GM18868 (cell line): Measurements from ENCODE around the gene CASZ1.

Experiments used
- ATAC-seq: cut with Tn5 transposase; IDR thresholded peaks from one replicate; pipeline ENCODE4 v1.9.1; 2021; ENCODE audit warnings: mild to moderate bottlenecking, moderate library complexity; ENCODE audit not compliant: unreplicated experiment

CASZ1 gene, protein sequence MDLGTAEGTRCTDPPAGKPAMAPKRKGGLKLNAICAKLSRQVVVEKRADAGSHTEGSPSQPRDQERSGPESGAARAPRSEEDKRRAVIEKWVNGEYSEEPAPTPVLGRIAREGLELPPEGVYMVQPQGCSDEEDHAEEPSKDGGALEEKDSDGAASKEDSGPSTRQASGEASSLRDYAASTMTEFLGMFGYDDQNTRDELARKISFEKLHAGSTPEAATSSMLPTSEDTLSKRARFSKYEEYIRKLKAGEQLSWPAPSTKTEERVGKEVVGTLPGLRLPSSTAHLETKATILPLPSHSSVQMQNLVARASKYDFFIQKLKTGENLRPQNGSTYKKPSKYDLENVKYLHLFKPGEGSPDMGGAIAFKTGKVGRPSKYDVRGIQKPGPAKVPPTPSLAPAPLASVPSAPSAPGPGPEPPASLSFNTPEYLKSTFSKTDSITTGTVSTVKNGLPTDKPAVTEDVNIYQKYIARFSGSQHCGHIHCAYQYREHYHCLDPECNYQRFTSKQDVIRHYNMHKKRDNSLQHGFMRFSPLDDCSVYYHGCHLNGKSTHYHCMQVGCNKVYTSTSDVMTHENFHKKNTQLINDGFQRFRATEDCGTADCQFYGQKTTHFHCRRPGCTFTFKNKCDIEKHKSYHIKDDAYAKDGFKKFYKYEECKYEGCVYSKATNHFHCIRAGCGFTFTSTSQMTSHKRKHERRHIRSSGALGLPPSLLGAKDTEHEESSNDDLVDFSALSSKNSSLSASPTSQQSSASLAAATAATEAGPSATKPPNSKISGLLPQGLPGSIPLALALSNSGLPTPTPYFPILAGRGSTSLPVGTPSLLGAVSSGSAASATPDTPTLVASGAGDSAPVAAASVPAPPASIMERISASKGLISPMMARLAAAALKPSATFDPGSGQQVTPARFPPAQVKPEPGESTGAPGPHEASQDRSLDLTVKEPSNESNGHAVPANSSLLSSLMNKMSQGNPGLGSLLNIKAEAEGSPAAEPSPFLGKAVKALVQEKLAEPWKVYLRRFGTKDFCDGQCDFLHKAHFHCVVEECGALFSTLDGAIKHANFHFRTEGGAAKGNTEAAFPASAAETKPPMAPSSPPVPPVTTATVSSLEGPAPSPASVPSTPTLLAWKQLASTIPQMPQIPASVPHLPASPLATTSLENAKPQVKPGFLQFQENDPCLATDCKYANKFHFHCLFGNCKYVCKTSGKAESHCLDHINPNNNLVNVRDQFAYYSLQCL (N-terminal part only)

DNA sequence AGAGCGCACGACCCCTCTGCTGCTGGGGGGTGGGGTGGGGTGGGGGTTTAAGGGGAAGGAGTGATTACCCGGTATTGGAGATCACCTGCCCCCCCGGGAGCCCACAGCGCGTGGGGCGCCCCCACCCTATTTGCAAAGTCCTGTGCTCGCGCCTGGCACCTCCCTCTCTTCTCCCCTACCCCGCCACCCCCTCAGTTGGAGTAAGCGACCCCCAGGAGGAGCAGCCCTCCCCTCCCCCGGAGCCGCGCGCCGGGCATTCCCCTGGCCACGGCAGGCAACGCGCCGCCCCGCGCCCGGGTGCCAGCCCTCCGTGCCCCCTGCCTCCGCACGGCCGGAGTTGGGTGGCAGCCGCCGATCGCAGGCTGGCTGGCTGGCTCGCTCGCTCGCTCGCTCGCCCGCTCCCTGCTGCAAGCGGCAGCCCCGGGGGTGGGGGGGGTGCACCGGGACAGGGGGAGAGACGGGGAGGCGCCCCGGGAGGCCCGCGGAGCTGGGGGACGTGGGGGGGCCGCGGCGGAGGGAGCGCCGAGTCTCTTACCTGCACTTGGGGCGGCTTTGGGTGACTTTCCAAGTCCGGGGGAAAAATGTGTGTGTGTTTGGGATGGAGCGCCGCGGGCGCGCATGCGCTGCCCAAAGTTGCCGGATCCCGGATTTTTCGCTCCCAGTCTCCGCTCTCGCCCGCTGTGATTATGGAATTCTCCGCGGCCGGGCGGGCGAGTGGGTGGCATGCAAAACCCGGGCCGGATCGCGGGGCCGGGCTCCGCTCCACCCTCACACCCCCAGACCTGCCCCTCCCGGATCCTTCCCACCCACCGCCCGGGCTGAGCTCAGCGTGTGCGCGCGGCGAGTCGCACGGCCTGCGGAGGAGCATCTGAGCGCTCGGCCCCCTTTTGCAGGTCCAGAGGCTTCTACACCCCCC lies at the start of gene CASZ1:
TSS of gene CASZ1 (minus strand) at position 618 of the 916 bp plus-strand sequence. CDS start 102,757 bp downstream, outside the sequence.
- no peak for ATAC-seq

GRCh38 chr1:10843697-10844096 lies 47.3 kb upstream of the CASZ1 start:
- ATAC-seq: no peak

GRCh38 chr1:10841118-10841517 lies 44.7 kb upstream of the CASZ1 start:
- no peak for ATAC-seq

- ATAC-seq: no peak
Observed at GRCh38 chr1:10839188-10839770, 42.8 kb upstream of the CASZ1 start.

DNA sequence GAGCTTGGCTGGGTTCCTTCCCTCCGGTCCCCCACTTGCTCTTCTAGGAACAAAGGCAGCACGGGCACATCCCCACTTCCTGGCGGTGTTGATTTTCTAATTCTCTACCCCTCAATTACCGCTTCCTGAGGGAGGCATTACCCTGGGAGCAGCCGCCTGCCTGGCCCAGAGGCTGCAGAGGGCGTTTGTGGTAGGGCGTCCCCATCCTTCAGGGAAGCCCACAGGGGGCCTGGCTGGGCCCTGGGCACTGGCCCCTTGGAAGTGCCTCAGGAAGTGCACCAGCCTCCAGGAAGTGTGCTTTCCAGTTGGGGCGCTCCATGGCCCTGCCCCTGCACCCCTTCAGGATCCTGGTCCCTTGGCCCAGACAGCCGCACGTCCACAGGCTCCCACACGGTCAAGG lies 42.1 kb upstream of the CASZ1 start:
- no peak for ATAC-seq

DNA sequence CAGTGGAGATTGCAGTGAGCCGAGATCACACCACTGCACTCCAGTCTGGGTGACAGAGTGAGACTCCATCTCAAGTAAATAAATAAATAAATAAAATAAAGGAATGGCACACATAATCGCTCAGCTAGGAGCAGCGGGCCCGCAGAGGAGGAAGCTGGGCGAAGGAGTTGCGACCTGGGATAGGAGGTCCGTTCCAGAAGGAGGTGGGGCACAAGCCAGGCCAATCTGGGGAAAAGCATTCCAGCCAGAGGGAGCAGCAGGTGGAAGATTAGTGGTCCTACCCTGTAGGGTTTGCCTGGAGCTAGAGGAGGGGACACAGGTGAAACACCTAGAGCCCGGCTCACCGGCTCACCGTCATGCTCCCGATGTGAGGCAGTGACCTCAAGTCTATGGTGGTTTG lies 40.3 kb upstream of the CASZ1 start:
- ATAC-seq: no peak

GRCh38 chr1:10835822-10836421 lies 39.5 kb upstream of the CASZ1 start:
- ATAC-seq: no peak

DNA sequence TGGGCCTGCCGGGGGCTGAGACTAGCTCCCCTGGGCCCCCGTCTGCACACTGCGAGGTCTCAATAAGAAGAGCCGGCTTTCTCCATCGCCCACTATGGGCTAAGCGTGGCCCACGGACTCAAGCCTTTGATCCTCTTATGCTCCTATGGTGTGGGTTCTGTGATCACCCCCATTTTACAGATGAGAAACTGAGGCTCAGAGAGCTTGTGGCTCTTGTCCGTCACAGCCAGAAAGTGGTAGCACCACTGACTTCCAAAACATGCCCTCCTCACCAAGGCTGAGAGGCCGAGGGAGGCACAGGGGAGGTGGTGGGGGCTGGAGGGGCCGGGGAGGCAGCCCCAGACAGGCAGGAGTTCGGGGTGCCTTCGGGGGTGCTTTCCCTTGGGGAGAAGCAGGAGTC lies 39.0 kb upstream of the CASZ1 start:
- no peak for ATAC-seq

DNA sequence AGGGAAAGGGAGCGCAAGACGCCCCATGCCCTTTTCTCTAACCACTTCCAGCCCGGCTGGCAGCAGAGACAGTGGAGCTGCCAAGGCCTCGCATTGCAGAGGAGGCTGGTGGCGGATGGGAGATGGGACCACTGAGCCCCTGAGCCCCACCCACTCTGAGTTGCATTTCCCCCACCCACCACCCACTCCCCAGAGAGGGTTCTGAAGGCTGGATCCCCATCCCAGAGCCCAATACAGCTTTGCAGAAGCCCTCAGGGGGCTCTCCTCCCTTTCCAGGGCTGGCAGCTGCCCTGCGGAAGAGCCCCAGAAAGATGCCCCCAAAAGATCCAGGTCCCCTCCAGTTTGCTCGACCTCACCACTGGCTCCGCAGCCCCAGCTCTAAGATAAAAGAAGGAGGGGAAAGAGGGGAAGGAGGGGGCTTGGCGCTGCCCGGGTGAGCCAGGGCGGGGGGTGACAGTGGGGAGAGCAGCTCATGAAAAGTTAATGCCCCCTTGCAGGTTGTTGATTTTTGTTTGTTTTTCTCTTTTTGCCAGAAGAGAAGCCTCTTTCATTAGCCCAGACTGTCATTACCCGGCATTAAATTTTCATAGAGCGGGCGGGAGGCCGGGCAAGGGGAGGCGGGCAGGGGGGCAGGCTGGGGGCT lies 38.4 kb upstream of the CASZ1 start:
- no peak for ATAC-seq

DNA sequence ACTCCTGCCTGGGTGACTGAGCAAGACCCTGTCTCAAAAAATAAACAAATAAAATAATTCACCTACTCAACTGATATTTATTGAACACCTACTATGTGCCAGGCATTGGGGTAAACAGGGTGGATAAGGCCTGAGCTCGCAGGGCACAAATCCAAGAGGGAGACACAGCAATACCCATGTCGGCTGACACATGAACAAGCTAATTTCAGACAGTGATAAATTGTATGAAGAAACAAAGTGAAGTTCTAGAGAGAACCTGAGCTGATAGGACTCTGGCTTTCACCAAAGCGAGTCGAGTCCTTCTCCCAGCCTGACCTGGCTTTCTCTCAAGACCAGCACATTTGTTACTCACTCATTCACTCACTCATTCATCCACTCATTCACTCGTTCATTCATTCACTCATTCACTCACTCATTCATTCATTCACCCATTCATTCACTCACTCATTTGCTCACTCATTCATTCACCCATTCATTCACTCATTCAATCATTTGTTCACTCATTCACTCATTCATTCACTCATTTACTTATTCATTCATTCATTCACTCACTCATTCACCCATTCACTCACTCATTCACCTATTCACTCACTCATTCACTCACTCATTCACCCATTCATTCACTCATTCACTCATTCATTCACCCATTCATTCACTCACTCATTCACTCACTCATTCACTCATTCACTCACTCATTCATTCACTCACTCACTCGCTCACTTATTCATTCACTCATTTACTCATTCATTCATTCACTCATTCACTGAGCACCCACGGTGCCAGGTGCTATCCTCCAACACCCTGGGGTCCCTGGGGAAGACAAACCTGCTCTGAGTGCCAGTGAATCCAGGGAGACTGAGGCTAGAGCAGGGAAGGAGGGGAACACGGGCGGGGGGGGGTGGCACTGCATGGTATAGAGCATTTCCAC lies 37.4 kb upstream of the CASZ1 start:
- ATAC-seq: no peak

DNA sequence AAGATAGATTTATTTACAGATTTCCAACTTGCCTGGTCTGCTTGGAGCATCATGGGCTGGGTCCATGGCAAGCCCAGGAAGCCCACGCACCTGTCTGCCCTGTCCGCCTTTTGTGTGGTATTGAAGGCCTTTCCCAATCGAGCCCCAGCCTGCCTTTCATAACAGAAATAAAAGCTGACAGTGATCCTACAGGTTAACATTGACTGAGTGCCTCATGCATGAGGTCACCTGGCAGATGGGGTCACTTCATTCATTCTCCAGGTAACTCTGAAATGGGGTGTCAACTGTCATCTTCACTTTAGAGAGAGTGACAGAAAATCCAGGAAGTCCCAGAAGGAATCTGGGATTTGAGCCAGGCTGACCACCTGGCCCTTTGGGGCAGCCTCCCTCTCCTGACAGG lies 36.3 kb upstream of the CASZ1 start:
- no peak for ATAC-seq

DNA sequence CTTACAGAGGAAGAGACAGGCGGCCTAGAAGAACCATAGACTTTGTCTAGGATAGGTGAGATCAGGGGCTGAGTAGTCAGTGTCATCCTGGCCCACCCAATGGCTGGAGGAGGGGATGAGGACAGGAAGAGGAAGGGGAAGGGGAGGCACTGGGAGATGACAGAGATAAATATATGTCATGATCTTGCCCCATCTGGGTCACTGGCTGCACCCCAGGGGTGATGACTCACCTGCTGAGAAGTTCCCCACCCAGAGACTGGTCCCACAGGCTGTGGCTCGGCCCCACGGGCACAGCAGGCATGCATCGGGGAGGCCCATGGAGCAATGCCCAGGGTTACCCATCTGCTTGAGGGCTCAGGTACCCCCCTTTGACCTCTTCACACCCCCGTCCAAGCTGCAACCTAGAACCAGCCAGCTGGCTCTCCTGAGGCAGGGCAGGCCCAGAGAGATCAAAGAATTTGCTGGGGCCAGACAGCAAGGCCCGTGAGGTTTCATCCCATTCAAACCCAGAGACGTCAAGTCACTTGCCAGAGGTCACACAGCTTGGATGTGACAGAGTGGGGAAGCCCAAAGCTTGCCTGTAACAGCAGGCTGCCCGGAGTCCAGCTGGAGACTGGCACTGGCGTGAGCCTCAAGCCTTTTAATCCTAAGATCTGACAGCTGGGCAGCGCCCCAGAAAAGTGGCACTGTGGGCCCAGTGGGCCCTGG lies 34.7 kb upstream of the CASZ1 start:
- ATAC-seq: no peak

GRCh38 chr1:10829965-10830515 lies 33.6 kb upstream of the CASZ1 start:
- ATAC-seq: no peak

DNA sequence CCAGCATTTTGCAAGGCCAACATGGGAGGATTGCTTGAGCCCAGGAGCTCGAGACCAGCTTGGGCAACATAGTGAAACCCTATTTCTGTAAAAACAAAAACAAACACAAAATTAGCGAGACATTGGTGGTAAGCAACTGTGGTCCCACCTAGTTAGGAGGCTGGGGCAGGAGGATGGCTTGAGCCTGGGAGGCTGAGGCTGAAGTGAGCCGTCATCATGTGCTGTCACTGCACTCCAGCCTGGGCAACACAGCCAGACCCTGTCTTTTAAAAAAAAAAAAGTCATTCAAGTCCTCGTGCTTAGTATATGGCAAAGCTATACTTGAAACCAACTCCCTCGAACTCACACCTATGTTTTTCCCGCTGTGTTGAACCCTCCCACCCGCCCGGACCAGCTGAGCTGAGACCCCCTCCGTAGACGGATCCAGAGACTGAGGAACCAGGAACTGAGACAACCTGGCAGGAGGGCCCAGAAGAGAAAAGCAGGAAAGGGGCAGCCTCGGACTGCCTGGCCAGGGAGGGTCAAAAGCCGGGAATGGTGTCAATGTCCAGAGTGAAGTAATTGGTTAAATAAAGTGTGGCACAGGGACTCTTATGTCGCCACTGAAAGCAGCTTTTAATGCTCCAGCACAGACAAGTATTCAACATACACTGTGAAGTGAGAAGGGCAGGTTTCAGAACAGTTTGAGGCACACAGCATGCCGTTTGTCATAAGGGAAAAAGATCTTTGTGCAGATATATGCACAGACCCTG lies 32.8 kb upstream of the CASZ1 start:
- no peak for ATAC-seq

DNA sequence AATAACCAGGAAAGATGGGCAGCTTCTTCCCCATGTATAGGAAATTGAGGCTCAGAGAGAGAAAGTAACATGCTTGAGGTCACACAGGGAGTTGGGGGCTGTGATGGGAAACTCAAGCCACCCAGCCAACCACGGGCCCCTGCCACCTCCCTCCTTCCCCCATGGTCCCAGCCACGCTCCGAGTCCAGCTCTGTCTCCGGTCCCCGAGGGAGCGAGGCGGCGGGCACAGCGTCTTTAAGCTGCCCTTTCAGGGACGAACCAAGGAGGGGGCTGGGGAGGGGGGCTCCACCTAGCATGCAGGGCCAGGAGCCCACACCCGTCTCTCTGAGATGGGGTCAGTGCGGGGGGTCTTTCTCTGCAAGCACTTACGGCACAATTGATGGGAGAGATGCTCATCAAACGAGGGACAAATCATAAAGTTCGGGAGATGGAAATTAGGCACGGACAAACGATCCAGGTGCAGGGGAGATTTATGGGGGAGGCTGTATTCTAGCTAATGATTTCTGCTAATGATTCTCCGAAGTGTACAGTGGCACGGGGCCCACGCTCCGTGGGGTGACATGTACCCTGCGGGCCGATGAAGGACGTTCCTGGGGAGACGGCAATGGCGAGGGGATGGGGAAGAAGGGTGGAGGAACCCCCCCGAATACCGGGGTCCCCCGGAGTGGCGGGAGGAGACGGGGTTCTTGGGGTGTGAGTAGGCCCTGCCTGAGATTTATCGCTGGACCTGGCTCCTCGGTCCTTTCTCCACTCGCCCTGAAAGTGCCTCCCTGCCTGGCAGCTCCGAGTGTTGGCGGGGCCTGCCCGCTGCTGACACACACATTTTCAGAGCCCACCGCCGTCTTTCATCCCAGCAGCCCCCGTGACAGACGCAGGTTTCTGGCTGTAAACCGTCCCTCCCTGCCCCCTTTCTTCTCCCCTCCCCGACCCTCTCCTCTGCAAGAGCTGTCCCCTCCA lies 31.2 kb upstream of the CASZ1 start:
- ATAC-seq: no peak
